GM10266 (cell line): ENCODE measurements around the gene HK1.

Source experiments
- DNase-seq: peaks from one replicate; pipeline ENCODE4 v3.0.0; 2012; ENCODE audit errors: extremely low spot score
- CTCF ChIP-seq: IDR thresholded peaks from 2 replicates; pipeline ENCODE4 v1.5.1; 2012; ENCODE audit warnings: mild to moderate bottlenecking, low read depth; ENCODE audit not compliant: control insufficient read depth, insufficient read depth; ENCODE audit errors: missing control alignments

The HK1 gene

DNA sequence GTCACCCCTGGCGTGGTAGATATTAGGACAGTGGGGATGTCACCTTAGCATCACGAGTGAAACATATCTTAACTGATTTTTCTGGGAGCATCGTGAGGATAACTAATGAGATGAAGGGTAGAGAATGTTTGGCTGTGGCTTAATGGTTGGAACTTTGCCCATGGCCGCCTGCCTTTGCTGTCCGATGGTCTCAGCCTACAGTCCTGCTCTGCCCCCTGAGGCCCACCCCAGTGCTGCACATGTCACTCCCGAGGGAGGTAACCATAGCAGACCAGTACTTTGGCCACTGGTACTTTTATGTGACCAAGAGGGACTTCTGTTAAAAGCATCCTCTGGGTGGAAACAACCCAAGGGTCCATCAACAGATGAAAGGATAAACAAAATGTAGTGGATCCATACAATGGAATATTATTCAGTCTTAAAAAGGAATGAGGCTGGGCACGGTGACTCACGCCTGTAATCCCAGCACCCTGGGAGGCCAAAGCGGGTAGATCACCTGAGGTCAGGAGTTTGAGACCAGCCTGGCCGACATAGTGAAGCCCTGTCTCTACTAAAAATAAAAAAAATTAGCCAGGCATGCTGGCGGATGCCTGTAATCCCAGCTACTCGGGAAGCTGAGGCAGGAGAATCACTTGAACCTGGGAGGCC is 80.0 kb downstream of the HK1 start:
- DNase-seq: no peak
- no peak for TF ChIP-seq CTCF

- DNase-seq: no peak
- no peak for TF ChIP-seq CTCF
Observed at GRCh38 chr10:69359148-69359547, 80.9 kb downstream of the HK1 start.

DNA sequence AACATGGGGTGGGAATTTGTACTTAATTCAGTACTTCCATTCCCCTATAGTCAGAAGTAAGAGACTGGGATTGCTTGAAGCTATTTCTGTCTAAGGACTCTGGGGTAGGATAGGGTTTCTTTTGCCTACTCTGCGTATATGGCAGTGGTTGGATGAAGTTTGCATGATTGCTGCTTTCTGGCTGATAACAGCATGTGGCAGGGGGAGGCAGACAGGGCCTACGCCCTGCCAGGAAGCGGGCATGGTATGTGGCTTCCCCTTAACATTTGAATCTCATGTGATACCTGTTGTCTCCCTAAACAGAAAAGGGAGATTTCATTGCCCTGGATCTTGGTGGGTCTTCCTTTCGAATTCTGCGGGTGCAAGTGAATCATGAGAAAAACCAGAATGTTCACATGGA is 81.3 kb downstream of the HK1 start:
- DNase-seq: no peak
- no peak for TF ChIP-seq CTCF

GRCh38 chr10:69360485-69361302 is 82.4 kb downstream of the HK1 start:
- no peak for DNase-seq
- TF ChIP-seq CTCF: no peak

- TF ChIP-seq CTCF: no peak
Observed at GRCh38 chr10:69361303-69361614, 83.0 kb downstream of the HK1 start.

DNA sequence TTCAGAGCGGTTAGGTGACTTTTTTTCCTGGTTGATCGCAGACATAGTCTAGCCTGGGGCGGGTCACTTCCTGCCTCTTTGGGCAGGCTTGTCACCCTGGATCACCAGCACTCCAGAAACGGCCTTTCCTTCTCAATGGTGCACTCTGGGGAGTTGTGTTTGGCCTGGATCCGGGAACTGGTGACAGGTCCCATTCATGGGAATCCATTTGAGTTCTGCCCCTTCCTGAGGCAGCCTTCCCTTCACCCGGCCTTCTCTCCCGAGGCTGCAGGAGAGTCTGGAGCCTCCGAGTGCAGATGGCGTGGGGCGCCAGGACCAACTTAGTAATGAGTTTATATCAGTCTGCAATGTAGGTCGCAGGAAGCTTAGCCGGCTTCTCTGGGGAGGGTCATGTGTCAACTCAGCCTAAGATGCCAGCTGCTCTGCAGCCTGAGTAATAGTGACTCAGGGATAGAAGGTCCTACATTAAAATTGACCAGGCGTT is 84.2 kb downstream of the HK1 start:
- no peak for DNase-seq
- no peak for TF ChIP-seq CTCF

More at GRCh38 chr10:69361303-69361614, 83.0 kb downstream of the HK1 start:
- DNase-seq: no peak

- DNase-seq: no peak
- TF ChIP-seq CTCF: no peak
Observed at GRCh38 chr10:69363666-69364065, 85.4 kb downstream of the HK1 start.
